ENCODE results near the gene CYP27B1.

DNA sequence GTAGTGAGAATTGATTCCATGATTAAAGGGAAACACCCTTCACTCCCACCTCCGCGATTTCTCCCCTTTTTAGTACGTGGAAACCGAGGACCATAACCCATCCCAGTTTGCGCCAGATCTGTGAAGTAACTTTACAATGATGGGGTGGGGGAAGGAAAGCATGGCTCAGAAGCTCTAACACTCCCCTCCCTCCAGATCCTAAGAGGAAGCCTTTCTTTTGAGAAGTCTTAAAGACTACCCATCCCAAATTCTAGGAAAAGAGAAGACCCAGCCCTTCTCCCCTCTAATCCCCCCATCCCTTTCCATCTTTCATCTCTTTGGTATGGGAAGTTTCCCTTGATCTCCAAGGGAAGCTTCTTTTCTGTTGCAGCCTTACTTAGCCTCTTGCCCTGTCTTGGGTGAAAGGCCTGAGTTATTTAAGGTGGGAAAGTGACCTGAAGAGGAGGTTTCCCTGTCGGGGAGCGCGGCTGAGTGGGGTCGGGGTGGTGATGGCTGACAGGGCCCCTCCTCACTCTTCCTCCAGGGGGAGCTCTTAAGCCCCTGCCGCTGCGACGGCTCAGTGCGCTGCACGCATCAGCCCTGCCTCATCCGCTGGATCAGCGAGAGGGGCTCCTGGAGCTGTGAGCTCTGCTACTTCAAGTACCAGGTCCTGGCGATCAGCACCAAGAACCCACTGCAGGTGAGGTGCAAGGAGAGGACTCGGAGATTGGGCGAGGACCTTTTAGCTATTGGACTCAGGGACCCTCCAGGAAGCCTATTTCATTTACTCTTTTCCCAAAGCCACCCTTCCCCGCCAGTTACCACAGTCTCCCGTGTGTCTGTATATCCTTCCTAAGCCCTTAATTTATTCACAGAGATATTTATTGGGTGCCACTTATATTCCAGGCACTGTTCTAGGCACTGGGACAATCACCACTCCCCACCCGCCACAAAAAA lies 10.2 kb downstream of the CYP27B1 start:
- TF ChIP-seq, protein P1, sequence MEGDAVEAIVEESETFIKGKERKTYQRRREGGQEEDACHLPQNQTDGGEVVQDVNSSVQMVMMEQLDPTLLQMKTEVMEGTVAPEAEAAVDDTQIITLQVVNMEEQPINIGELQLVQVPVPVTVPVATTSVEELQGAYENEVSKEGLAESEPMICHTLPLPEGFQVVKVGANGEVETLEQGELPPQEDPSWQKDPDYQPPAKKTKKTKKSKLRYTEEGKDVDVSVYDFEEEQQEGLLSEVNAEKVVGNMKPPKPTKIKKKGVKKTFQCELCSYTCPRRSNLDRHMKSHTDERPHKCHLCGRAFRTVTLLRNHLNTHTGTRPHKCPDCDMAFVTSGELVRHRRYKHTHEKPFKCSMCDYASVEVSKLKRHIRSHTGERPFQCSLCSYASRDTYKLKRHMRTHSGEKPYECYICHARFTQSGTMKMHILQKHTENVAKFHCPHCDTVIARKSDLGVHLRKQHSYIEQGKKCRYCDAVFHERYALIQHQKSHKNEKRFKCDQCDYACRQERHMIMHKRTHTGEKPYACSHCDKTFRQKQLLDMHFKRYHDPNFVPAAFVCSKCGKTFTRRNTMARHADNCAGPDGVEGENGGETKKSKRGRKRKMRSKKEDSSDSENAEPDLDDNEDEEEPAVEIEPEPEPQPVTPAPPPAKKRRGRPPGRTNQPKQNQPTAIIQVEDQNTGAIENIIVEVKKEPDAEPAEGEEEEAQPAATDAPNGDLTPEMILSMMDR (IDR thresholded peaks at IDR 0.05 in 8 of 11, conservative IDR thresholded peaks at IDR 0.05 in 3 of 11) = peak in 10 of 11 experiments; percentile 51 to 86 (median 74)
- no peak for TF ChIP-seq POLR2A (IDR thresholded peaks at IDR 0.05)
